AG04449 (cell line): ENCODE measurements around the gene GSDMA.

Experiments used
- CTCF ChIA-PET: fragments of 350-600 bp; formaldehyde crosslinking; extraction: SDS; loops from one replicate; lab custom pipeline; 2021; ENCODE audit warnings: antibody characterized with exemption; lab: Yijun Ruan, JAX
- POLR2A ChIA-PET: fragments of 400-600, 350-600 bp; formaldehyde crosslinking; extraction: SDS; loops from one replicate; lab custom pipeline; 2020; ENCODE audit warnings: antibody characterized with exemption, inconsistent platforms; lab: Yijun Ruan, JAX
- DNase-seq: peaks from one replicate; pipeline ENCODE4 v3.0.0-alpha.2; 2010; ENCODE audit warnings: low read depth, low spot score
- H3K4me3 ChIP-seq: 2 replicates; pipeline ENCODE4 v1.5.1; 2011; ENCODE audit warnings: low read depth, mild to moderate bottlenecking, control low read depth, low read length
- CTCF ChIP-seq: IDR thresholded peaks from one replicate; pipeline ENCODE4 v1.5.1; 2011; ENCODE audit warnings: mild to moderate bottlenecking, moderate library complexity, low read length, control low read depth, inconsistent platforms; ENCODE audit not compliant: insufficient read depth; ENCODE audit errors: missing control alignments

Gene GSDMA

GRCh38 chr17:39970157-39970692, 7.4 kb downstream of the GSDMA start:
- DNase-seq: no peak
- no peak overlapping the region for H3K4me3 ChIP-seq
- no peak for TF ChIP-seq CTCF
- POLR2A ChIA-PET: no interaction called here
- CTCF ChIA-PET: interaction anchor here (0.9 to 23.7 kb wide), 3 partner anchors 10 to 56 kb away, joined by 3 to 450 read pairs (median 15); partner anchors contain the start of genes GSDMA and PSMD3

- no peak for TF ChIP-seq CTCF
- no peak for DNase-seq
- CTCF ChIA-PET: interaction anchor here (0.9 to 23.7 kb wide), 3 partner anchors 9 to 55 kb away, joined by 3 to 450 read pairs (median 15); partner anchors contain the start of genes GSDMA and PSMD3
- H3K4me3 ChIP-seq: no peak overlapping the region
- POLR2A ChIA-PET: no interaction called here
Measured at GRCh38 chr17:39971076-39971603, 8.3 kb downstream of the GSDMA start.

GRCh38 chr17:39972271-39972670, 9.5 kb downstream of the GSDMA start:
- POLR2A ChIA-PET: no interaction called here
- H3K4me3 ChIP-seq: no peak overlapping the region
- DNase-seq: no peak
- no peak for TF ChIP-seq CTCF
- CTCF ChIA-PET: interaction anchor here (1.3 to 23.7 kb wide), 3 partner anchors 8 to 34 kb away, joined by 3 to 450 read pairs (median 15); partner anchors contain the start of genes GSDMA and PSMD3

GRCh38 chr17:39973496-39973895, 10.7 kb downstream of the GSDMA start:
- no peak overlapping the region for H3K4me3 ChIP-seq
- ChIA-PET CTCF (interaction anchor here (0.6 to 23.7 kb wide), 4 partner anchors 13 to 193 kb away, joined by 3 to 450 read pairs (median 3); partner anchors contain the start of gene GSDMA), POLR2A (interaction anchor here (0.7 kb wide), 1 partner anchor 33 kb away, joined by 3 read pairs; no protein-coding TSS in a partner anchor)
- TF ChIP-seq CTCF: no peak
- no peak for DNase-seq

GRCh38 chr17:39974433-39974832, 11.6 kb downstream of the GSDMA start:
- ChIA-PET POLR2A (interaction anchor here (0.6 kb wide), 1 partner anchor 24 kb away, joined by 3 read pairs; no protein-coding TSS in a partner anchor), CTCF (interaction anchor here (0.7 to 23.7 kb wide), 3 partner anchors 14 to 102 kb away, joined by 3 to 450 read pairs (median 3); partner anchors contain the start of gene GSDMA)
- DNase-seq: no peak
- no peak for TF ChIP-seq CTCF
- H3K4me3 ChIP-seq: no peak overlapping the region

- DNase-seq: no peak
- H3K4me3 ChIP-seq: no peak overlapping the region
- CTCF ChIA-PET: interaction anchor here (23.7 kb wide), 1 partner anchor 16 kb away, joined by 450 read pairs; the partner anchor contains the start of gene GSDMA
- POLR2A ChIA-PET: interaction anchor here (0.6 kb wide), 1 partner anchor 10 kb away, joined by 5 read pairs; no protein-coding TSS in a partner anchor
- no peak for TF ChIP-seq CTCF
Measured at GRCh38 chr17:39975801-39976200, 13.0 kb downstream of the GSDMA start.
